Fibroblast of skin of left quadriceps (primary cell): Measurements from ENCODE around the gene PLEKHA6.

Experiments
- DNase-seq, 2 experiments: peaks; one replicate each; pipeline ENCODE4 v3.0.0-alpha.2; 2013; ENCODE audit warnings: low read depth in 2 of 2

PLEKHA6 gene

DNA sequence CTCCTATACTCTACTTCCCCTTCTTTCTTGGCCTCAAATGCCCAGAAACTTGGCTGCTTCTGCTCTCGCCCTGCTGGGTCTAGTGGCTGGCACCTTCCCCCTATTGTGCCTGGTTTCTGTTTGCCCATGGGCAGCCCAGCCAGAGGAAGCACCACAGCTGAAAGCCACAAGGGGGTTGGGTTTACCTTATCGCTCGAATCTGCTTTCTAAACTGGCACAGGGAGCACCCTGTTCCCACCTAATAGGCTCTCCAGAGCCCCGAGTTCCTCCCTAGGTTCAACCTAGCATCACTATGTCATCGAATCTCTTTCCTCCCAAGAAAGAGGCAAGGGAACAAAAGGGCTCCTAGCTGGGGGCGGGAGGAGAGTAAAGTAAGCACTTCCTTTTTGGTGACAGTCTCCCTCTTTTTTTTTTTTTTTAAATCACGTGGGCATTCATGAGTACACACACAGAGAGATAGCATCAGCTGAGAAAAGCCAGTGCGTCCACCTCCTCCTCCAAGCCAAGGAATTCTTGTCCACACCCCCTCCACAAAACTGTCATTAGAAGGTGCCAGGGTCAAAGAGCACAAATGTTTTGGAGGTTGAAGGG is 72.8 kb downstream of the PLEKHA6 start:
- no peak for DNase-seq

DNA sequence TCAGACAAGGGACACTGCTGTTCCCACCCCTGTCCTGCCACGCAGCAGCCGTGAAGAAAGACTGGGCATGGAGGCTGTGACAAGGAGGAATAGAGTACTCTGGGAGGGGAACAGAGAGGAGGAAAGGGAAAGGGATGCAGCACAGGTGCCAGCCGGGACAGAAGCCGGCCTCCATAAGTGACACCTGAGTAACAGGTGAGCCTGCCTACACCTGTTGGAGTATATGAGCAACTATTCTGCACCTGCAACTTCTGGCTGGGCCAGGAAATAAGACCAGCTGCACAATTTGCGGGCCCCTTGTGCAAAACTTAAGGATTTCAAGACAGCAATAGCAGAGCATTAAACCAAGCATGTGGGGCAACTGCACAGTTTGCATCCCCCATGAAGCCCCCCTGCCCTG is 73.4 kb downstream of the PLEKHA6 start:
- no peak for DNase-seq

DNA sequence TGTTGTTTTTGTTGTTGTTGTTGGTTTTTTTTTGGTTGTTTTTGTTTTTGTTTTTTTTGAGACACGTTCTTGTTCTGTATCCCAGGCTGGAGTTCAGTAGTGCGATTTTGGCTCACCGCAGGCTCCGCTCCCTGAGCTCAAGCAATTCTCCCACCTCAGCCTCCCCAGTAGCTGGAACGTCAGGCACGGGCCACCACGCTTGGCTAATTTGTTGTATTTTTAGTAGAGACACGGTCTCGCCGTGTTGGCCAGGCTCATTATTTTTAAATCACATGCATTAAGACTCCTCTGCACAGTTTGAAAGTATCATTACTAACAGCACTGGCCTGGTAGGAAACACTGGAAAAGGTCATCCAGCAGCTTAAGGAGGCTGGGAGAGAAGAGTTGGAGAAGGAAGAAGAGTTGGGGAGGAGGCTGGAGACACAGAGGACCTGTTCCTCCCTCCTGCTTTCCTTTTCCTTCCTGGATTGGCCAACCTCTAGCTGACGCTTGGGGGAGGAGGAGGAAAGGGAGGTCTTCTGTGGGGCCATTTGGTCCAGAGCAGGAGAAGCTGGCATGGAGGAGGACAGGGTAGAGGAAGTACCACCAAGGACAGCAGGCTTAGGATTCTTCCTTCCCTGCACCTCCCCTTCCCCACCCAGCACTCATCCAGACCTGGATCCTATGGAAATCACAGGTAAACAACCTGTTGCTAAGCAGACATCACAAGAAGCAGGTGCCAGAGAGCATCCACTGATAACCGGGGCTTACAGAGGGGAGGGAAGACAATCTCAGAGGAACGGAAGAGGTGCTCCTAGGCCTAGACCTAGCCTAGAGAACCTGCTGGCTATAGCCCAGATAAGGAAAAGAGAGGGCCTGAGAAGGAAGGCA is 74.1 kb downstream of the PLEKHA6 start:
- no peak for DNase-seq

DNA sequence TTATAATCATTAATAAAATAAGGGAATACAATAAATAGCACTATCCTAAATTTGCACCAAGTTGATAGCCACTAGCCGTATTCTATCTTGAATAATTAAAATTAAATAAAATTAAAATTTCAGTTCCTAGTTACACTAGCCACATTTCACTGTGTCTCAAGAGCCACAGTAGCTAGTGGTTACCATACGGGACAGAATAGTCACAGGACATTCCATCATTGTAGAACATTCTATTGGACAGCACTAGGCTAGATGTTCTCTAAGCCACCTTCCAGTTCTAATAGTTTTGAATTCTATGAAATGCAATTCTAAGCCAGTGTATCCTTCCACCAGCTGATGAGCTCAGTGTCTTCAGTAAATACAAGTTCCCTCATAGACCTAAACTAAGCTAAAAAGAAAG is 74.8 kb downstream of the PLEKHA6 start:
- DNase-seq, result no peak

DNA sequence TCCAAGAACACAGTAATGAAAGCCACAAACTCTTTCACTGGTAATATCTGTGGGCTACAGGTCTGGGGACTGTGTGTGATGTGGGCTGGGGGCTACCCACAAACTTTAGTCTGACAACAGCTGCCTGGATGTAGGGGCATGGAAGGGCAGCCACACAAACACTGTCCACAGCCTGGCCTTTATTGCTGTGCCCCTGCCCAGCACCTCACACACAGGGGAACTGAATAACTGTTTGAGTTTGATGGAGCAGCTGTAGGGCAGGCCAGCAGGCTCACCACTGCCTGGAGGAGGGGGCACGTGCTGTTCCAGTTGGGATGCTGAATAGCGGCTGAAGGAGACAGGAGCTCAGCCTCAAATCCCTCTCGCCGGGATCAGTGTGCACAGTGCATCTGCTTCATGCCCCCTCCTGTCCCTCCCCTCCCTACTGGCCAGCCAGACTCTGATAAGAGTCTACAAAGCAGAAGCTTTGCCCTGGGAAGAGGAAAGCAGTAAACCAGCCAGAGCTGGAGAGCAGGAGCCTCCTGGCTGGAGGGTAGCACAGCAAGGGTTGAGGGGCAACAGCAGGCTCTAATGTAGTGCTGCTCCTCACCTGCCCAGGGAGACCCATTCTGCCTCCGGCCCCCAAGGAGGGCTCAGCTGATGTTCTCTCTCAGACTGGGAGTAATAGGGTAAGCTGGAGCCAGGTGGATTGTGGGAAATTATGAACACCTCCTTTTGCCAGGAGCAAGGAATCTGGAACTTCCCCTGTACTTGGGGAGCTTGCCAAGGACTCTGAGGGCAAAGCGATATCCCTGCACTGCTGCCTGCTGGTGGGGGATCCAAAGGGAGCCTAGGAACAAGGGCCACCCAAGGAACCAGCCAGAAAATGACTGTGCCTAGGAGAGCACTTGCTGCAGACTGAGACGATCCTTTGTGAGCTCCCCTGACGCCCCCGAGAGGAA is 75.7 kb downstream of the PLEKHA6 start:
- DNase-seq, result no peak

DNA sequence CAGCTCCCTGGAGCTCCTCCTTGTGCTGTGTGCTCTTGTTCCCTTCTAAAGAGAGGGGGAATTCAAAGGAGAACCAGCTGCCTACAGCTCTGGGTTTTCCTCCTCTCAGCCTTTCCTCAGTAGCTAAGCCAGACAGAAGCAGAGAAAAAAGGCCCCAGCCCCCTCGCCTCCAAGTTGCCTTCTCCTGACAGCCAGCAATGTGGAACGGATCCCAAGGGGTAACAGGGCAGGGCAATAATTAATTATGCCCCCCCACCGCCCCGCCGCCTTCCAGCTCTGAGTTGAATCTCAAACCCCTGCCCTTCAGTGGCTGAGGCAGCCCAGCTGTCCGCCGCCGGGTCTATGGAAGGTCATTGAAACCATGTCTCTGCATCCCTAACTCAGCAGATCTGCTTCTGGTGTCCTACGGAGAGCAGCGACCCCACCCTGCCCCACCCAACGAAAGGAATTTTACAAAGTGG is 76.9 kb downstream of the PLEKHA6 start:
- no peak for DNase-seq

DNA sequence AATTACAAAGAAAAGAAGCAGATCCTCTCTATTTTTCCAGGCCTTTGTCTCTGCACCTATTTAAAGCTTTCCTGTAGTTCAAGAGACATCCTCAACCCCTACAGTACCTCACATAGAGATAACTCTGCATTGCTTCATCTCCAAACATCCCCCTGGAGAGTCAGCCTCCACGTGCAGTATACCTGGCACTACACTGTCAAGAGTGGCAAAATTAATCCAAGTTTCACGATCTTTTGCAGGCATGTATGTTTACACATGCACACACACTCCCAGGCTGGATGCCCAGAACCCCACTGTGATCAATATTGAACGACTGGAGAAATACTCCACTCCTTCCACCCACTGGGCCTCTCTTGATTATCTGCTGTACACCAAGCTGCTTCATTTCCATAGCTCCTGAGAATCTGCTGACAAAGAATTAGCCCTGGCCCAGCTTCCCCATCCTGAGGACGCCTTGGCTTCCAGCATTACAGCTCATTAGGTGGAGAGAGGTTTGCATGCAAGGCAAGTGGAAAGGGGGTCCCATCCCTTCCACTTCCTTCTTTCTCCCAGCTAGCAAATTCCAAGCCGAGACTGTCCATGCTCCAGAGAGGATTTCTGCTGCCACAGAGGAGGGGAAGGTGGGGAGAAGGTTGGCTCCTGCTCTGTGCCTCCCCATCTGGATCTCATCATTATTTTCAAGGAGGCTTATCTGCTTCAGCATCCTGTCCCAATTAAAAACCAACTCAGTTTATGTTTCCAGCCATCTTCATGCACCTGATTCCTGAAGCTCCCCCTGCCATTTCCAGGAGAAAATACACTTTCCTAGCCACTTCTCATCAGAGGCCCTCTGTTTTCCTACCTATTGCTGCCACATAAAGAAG is 79.4 kb downstream of the PLEKHA6 start:
- DNase-seq, result no peak

DNA sequence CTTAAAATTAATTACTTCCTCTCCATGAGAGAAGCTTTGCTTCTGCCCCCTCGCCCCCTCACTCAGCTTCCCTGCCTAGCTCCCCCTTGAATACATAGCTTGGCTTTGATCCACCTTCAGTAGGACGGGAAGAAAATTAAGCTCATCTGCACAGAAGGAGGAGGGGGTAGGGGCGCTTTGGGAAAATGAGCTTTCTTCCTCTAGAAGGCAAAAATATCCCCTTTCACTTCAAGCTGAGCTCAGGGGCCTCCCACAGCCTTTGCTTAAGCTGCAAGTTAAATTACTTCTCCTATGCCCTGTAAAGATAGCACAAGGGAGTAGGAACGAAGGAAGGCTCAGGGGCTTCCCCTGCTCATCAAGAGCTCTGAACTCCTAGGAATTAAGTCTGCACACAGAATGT is 80.8 kb downstream of the PLEKHA6 start:
- DNase-seq, result no peak

DNA sequence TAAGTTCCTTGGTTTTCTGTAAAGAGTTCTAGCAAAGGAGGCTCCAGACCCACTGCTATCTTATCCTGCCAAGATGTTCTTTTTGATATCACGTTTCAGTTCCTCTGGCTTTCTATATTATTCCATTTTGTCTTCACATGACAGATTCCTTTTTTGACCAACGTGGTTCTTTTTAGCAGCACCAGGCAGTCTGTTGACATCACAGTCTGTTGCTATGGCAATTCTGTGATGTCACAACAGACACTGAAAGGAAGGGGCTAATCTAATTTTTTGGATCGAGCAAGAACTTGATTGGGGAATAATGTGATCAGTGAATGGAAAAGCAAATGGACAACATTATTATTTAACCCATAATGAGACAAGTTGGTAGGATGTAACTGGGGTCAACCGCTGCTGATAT is 81.5 kb downstream of the PLEKHA6 start:
- no peak for DNase-seq

DNA sequence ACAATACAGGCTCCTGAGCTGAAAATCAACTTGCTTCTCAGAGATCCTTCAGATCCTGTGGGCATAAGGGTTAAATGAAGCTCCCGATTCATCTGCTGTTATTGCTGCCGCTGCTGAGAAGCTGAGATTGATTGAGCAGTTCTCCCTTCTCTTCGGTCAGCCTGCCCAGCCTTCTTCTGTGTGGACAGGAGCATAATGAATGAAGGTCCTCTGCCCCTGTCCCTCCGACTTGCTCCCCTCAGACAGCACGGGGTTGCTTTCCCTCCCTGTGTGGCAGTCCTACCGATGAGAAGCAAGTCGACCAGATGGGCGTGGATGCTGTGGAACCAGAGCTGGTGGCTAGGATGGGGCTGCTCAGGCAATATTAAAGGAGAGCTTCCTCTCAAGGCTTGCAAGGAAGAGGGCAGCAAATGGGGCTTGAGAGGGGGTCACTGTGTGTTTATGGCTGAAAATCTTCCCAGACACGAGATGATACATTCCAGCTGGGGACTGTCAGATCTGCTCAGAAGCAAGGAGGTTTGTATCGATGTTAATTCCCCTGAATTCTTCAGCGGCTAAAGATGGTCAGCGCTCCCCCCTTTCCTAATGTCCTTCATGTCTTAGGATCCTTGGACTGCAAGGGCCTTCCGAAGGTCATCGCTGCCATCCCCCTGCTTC is 82.0 kb downstream of the PLEKHA6 start:
- no peak for DNase-seq

DNA sequence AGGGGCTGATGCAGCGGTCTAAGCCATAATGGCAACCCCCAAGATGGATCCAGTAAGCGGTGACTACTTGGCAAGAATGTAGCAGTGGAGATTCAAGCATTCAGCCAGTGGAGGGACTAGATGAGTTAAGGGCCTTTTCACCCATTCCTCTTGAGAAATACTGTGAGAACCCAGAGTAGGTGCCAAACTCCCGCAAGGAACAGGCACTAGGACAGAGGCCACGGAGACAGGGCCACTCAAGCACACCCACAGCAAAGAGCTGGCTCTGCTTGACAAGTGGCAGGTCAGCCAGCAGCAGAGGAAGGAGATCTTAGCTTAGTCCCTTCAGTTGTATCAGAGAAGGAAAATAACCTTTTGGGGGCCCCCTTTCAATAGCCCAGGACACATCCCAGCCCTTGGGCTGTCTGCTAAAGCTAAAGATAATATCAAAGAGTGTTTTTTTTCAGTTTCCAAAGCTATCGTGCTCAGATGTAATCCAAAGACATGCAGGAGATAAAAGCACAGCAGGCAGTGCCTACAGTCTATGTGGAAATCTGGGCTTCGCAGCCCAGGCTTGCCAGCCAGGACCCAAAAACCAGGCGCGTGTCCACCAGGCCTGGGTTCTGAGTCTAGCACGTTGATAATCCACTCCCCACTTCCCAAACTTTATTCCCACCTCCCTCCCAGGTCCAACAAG is 83.9 kb downstream of the PLEKHA6 start:
- DNase-seq, result no peak

DNA sequence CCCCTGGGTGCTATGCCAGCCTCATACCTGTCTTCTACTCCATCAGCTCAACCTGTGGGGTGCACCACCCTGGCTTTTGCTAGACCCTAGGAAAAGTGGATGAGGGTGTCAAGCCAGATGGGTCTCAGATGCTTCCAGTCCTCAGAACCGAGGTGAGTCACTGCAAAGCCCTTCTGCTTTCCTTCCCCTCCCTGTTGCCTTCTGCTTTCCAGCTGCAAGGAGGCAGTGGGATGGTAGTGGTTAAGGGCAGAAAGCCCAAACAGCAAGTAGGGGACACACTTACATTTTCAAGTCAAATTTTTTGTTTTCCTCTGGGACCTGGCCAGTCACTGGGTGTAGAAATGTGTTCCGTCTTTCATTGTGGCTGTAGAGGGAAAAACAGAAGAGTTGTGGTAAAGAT is 85.3 kb downstream of the PLEKHA6 start:
- peak in 1 of 2 experiments; percentile 24 for DNase-seq

DNA sequence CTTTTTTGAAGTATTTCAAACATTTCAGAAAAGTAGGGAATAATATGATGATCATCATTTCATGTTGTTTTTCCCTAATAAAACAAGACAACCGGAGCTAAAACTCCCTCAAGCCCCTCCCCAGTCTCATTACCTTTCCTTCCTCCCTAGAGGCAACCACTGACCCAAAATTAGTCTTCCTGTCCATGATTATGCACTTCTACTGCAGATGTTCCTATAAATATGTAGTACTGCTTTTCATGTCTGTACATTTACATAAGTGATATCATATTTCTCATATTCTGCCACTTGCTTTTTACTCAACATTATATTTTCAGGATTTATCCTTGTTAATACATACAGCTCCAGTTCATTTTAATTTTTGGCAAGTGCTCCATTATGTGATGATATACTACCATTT is 87.2 kb downstream of the PLEKHA6 start:
- DNase-seq, result no peak

DNA sequence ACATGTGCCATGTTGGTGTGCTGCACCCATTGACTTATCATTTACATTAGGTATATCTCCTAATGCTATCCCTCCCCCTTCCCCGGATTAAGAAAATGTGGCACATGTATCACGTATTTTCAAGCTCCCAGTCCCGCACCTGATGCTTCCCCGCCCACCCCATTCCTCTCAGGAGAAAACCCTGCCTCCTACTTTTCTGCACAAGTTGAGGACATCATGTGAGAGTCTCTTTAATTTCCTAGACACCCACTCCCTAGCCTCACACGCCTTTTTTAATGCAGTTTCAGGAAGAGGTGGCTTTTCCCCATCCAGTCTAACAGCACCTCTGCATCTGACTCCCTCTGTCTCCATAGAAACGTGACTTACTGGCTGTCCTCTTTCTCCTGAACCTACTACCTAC is 87.8 kb downstream of the PLEKHA6 start:
- DNase-seq, result no peak

DNA sequence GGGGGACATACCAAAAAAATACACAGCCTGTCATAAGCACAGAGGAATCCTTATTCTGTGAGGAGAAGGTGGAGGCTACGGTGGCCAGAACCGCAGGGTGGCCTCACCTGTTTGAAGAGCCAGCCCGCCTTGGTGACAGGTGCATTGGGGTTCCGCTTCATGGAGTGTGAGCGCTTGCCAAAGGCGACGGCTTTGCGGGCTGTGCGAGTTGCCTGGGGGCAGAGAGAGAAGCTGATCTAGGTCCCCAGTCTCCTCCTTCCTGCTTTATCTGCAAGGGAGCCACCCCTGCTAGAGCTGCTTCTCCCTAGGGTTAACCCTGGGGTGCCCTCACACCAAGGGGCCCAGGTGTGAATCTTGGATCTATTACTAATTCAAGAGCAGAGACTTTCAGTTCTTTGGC is 91.6 kb downstream of the PLEKHA6 start:
- DNase-seq, result no peak

DNA sequence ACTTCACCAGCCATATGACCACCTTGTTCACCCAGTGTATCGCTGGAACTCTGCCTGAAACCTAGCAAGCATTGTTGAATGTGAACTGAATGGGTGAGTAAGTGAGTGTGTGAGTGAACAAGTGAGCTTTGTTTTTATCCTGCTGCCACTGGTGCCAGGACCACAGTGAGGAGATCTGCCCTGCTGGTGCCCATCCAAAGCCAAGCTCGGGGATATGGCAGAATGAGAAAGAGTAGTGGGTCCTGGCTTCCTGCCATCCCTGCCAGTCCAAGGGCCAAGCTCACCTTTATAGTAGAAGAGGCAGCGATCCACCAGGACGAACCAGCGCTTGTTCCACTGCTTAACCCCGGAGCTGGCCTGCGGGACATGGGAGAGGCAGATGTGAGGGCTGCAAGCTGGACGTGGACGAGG is 92.5 kb downstream of the PLEKHA6 start:
- no peak for DNase-seq

DNA sequence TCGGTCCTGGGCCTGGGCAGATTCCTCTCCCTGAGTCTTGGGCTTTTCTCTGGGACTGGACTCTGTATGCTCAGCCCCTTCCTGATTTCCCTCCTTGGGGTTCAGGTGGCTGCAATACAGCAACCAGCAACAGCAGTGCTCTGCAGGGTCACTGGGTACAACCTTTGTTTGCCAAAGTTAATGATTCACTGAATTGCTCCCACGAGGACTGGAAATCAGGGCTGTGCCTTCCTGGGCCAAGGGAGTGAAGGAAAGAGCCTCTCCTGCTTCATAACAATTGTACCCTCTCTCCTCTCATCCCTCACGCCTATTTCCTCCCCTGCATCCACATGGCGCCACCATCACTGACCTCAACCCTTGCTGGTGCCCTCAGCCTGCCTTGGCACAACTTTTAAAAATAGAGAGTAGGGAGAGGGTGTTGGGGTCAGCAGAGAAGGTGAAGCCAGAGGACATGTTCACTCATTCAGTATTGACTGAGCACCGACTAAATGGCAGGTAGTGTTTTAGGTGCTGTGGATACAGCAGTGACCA is 93.2 kb downstream of the PLEKHA6 start:
- no peak for DNase-seq

DNA sequence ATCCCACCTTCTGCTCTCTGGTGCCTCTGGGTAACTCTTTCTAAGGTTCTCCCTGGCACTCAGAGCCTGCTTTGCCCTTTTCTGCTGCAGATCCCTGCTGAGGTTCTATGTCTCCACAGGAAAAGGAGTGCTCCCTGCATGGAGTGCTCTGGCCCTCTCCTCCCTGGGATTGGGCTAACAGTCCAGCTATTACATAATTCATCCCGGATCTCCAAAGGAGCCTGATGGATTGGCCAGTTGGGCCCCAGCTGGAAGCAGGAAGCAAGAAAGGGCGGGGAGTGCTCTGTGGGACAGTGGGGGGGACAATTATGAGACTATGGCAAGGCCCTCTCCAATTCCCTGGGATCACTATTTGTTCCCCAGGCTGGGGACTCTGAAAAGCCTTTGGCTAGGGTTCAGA is 94.1 kb downstream of the PLEKHA6 start:
- no peak for DNase-seq

DNA sequence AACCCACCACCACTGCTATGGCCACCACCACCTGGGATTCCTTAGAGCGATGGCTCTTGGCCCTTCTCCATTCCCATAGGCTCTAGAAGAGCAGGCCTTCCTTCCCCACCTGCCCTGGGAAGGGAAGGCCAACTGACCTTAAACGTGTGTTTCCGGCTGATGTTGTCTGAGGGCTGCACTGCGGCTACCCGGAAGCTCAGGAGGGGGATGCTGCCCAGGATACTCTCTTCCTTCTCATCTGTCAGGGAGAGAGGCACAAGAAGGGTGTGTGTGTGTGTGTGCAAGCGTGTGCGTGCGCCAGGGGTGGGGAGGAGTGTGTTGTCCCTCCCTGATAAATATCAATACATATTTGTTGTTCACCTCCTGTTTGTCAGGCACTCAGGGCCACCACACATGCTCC is 94.9 kb downstream of the PLEKHA6 start:
- no peak for DNase-seq
